ENCODE results near the gene PCP4.

DNA sequence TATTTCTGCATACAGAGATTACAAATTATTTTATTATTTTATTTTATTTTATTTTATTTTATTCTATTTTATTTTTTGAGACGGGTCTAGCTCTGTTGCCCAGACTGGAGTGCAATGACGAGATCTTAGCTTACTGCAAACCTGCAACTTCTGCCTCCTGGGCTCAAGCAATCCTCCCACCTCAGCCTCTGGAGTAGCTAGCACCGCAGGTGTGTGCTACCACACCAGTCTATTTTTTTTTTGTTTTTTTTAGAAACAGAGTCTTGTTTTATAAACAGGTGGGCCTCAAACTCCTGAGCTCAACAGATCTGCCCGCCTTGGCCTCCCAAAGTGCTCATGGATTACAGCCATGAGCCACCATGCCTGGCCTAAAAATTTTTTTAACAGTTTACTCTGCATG, 88.1 kb downstream of the PCP4 start:
- TF ChIP-seq POLR2AphosphoS5 (IDR thresholded peaks at IDR 0.05; ENCODE audit: borderline replicate concordance, low read depth, low read length) (no peak), EZH2 (IDR thresholded peaks at IDR 0.05) (no peak)
